Activated CD4-positive, alpha-beta T cell treated with anti-CD3 and anti-CD28 coated beads, Interleukin-2, amount 50 U/mL, for 48 hours (primary cell): ENCODE measurements around the gene ZSWIM1.
"Not testable (repeated sequence)": the region's sequence is repeated elsewhere in the genome, so short reads cannot be mapped to it uniquely, and the experiment has no call there.

Experiments used
- DNase-seq, 2 experiments: peaks; one replicate each; pipeline ENCODE4 v3.0.0-alpha.2; 2020

The ZSWIM1 gene

DNA sequence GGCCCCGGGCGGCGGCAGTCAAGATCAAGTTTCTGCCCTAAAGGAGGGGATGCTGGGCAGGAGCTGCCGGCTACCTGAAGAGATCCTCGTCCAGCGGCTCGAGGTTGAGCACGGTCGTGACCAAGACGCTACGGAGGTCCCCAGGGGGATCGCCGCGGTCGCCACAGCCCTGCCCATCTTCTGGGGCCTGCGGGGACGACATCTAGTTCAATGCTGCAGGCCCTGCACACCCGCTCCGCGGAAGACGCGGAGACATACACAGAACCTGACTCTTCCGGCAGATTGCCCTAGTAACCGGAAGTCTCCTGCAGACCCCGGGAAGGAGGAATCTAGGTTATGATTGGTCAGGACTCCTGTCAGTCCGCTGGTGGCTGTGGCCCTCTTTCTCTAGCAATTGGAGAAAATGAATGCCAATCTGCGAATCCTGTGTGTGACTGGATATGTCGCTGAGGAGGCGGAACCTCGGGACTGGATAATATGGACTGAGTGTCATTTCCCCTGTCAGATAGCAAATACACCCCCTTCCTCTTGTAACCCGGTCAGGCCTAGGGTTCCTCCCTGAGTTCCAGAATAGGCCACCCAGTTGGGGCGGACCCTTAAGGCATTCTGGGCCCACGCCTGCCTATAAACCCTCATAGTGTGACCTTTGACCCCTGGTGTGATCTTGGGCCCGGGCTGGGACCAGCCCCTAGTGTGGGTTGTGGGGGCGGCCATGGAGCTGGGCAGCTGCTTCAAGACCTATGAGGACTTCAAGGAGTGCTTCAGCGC, 23.7 kb upstream of the ZSWIM1 start, which contains the start of the genes ACOT8 and ZSWIM3:
Gene ACOT8, minus strand, starts transcription at position 279 of the 768 bp plus-strand sequence. Its CDS starts 77 bp downstream, at position 202.
Gene ZSWIM3, plus strand, starts transcription at position 501 of the 768 bp plus-strand sequence. Its CDS starts 212 bp downstream, at position 713.
- DNase-seq = peak; percentile 89 to 93

DNA sequence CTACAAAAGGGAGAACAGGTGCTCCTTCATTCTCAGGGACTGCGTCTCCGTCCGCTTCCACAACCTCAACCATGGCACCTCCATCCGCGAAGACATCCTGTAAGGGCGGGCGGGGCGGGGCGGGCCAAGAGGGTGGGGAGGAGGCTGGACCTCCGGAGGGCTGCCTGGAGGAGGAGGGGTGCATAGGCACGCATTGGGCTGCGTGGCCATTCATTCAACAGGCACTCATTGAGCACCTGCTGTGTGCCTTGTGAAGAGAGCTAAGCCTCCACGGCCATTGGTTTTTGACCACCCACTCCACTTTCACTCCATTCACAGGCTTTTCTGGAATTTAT, 23.2 kb upstream of the ZSWIM1 start:
- peak; percentile 54 to 60 for DNase-seq

DNA sequence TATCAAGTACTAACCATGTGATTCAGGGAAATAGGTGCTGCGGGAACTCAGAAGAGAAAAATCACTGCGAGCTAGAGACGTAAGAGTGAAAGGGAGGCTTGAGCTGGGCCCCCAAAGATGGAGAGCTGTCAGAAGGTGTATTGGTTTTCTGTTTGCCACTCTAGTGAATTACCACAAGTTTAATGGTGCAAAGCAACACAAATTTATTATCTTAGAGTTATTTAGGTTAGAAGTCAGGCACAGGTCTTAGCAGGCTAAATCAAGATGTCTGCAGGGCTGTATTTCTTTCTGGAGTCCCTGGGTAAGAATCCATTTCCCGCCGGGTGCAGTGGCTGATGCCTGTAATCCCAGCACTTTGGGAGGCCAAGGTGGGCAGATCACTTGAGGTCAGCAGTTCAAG, 21.1 kb upstream of the ZSWIM1 start:
- DNase-seq = no peak

DNA sequence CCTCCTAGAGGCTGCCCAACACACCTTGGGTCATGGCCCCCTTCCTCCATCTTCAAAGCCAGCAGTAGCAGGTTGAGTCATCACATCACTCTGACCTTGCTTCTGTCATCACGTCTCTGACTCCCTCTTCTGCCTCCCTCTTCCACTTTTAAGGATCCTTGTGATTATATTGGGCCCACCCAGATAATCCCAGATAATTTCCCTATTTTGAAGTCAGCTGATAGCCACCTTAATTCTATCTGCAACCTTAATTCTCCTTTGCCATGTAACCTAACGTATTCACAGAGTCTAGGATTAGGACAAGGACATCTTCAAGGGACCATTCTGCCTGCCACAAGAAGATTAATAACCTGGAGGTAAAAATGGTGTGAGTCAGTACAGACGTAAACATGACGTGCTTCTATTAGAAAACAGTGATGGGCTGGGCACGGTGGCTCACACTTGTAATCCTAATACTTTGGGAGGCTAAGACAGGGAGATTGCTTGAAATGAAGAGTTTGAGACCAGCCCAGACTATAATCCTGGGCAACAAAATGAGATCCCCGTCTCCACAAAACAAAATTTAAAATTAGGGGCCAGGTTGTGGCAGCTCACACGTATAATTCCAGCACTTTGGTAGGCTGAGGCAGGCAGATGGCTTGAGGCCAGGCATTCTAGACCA, 20.3 kb upstream of the ZSWIM1 start:
- DNase-seq = no peak

DNA sequence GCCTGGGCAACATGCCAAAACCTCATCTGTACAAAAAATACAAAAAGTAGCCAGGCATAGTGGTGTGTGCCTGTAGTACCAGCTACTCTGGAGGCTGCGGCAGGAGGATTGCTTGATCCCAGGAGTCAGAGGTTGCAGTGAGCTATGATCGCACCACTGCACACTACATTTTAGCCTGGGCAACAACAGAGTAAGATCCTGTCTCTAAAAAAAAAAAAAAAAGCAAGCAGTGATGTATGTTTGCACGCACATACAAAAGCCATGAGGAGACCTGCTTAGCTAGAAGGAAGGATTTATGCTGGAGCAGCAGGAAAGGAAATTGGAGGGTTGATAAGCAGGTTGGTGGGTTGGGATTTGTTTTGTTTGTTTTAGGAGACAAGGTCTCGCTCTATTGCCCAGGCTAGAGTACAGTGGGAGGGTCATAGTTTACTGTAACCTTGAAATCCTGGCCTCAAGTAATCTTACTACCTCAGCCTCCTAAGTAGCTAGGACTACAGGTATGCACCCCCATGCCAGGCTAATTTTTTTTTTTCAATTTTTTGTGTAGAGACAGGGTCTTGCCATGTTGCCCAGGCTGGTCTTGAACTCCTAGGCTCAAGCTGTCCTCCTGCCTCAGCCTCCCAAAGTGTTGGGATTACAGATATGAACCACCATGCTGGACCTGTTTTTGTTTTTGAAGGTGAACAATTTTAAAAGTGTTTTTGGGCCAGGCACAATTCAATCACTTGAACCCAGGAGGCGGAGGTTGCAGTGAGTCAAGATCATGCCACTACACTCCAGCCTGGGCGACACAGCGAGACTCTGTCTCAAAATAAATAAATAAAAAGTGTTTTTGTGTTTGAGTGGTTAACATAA, 19.6 kb upstream of the ZSWIM1 start:
- no peak for DNase-seq

DNA sequence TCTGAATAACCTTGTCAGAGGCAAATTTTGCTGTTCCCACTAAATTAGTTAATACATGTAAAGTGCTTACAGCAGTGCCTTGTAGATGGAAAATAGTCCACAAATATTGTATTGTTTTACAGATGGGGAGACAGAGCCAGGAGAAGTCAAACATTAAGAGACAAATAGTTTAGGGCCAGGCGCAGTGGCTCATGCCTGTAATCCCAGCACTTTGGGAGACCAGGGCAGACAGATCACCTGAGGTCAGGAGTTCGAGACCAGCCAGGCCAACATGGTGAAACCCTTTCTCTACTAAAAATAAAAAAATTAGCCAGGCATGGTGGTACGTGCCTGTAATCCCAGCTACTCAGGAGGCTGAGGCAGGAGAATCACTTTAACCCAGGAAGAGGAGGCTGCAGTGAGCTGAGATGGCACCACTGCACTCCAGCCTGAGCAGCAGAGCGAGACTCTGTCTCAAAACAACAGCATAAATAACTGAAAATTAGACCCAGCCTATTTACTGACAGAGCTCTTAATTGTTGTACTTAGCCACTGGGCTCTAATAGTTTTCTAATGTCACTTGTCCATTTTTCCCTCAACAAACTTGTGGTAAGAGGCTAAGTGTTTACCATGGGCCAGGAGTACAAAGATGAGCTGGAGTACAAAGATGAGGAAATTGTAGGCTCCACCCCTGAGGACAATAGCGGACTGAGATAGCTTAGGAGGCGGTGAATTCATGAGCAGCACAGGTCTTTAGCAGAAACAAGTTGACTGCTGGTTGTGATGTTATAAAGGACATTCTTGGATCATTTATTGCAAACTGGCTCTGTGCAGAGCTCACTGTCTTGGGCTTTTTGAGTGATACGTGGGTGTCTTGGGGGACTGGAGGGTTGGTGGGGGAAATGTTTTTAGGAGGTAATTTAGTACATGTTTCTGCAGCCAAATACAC, 17.2 kb upstream of the ZSWIM1 start:
- DNase-seq = no peak

DNA sequence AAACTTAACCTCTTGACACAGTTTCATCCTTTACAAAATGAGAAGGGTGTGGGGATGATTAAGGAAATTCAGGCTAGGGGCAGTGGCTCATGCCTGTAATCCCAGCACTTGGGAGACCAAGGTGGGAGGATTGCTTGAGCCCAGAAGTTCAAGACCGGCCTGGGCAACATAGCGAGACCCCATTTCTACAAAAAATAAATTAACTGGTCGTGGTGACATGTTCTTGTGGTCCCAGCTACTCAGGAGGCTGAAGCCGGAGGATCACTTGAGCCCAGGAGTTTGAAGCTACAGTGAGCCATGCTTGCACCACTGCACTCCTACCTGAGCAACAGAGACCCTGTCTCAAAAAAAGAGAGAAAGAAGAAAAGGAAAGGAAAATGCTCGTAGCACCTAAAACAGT, 14.6 kb upstream of the ZSWIM1 start:
- DNase-seq = no peak

DNA sequence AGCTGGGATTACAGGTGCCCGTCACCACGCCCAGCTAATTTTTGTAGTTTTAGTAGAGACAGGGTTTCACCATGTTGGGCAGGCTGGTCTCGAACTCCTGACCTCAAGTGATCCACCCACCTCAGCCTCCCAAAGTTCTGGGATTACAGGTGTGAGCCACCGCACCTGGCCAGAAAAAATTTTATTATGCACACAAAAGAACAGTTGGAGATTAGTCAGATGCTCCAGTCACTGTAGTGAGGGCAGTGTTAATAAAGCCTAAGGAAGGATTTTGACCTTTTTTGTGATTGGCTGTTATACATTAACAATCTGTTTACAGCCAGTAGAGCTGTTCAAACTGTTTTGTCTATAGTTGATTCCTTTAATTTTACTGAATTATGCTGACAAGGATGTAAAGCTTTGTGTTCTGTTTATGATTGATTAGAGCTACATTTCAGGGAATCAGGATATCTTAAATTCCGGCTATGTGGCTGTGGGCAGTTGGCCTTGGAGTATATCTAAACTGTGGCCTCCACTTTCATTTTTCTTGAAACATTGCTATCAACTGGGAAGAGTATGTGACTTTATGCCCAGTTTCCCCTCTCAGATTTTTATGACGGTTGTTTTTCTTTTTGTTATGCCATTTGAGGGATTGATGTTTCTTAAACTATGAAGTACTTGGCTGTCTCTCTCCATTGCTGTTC, 13.8 kb upstream of the ZSWIM1 start:
- no peak for DNase-seq

DNA sequence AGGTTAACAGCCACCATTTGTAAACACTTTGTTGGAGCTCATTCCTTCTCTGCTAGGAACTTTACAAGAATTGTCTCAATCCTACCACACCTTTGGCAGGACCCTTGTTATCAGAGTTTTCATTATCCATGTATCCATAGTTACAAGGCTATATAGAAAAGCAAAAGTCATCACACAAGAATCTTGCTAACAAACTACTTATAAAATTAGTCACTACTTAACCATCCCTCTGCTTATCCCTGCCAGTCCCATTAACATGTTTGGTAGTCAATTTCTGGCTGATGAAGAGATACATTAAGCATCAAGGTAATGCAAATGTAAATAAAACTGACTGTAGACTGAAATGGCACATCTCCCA, 13.2 kb upstream of the ZSWIM1 start:
- DNase-seq = no peak

DNA sequence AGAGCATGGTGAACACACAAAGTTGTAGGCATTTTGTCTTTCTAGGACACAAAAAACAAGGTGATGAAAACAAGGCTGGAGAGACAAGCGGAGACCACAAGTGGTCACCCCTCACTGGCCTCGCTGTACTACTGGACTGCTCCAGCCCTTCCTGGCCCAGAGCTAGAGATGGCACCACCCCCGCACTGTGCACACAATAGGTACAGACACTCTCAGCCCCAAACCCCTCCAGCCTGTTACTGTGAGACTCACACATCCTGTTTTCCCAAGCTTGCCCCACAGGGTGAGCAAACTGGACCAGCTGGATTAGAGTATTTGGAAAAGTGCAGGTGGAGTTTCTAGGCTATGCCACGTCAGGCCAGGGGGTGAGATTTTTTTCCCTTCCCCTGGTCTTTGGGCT, 8.4 kb upstream of the ZSWIM1 start:
- no peak for DNase-seq

DNA sequence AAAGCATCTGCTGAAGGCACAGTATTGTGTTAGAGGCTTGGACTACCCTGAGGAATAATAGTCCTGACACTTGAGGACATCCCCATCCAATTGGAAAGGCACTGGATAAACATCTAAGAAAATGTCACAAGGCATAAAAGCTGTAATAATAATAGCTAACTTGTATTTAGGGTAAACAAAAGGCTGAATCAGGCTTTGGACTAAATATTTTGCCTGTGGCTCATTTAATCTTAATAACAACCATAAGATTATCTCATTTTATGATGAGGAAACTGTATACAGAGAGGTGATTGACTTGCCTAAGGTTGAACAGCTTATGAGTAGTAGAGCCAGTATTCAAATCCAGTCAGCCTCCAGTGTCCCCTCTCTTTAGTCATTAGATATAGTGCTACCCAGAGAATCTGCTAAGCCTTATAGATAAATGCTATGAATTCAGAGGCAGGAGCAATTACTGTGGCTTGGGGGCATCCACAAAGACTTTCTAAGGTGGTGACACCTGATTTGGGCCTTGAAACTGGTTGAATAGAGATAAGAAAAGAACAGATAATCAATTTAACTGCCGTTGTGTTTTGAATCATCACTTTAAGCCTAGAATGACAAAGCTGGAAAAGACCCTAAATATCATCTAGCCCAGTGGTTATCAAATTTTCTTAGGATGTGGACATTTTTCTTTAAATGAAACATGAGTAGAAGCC, 7.5 kb upstream of the ZSWIM1 start:
- DNase-seq = no peak

DNA sequence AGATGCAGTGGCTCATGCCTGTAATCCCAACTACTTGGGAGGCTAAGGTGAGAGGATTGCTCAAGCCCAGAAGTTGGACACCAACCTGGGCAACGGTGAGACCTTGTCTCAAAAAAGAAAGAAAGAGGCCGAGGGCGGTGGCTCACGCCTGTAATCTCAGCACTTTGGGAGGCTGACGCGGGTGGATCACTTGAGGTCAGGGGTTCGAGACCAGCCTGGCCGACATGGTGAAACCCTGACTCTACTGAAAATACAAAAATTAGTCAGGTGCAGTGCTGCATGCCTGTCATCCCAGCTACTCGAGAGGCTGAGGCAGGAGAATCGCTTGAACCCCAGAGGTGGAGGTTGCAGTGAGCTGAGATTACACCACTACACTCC, 6.9 kb upstream of the ZSWIM1 start:
- DNase-seq = not testable (repeated sequence)

DNA sequence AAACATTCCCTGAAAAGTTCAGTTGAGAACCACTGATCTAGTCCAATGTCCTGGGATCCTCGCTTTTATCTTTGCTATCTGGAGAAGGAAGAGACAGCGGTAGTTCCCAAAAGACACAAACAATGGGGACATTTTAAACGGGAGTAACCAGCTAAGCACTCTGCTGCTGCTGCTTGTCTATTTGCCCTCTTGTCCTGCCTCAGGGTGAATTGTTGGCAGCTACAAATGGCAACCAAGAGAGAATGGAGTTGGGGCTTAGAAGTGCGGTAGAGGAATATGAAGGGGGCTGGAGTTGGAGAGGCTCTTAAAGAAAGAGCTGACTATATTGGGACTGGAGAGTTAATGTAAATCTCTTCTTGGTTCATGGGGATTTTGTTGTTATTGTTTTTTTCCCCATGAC, 6.5 kb upstream of the ZSWIM1 start:
- DNase-seq = no peak

DNA sequence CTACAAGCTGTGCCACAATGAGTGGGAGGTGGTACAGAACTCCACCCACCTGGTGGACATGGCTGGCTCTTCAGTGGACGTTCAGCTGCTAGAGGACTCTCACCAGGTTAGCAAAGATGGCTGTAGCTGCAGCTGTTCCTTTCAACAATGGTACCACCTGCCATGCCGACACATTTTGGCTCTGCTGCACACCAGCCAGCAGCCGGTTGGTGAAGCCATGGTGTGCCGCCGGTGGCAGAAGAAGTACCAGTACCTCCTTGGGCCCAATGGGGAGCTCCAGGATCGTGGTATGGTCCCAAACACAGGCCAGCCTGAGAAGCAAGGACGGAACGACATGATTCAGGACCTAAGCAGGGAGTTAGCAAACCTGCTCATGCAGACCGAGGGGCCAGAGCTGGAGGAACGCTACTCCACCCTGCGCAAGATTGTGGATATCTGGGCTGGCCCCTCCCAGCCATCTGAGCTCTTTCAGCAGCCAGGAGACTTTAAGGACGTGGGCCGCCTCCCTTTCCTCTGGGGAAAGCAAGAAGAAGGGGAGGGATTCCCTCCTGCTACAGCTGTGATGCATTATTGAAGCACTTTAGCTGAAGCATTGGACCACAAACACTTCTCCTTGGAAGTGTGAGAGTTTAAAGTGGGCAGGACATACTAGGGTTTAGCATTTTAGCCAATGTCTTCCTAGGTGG, 2.8 kb upstream of the ZSWIM1 start:
- no peak for DNase-seq

DNA sequence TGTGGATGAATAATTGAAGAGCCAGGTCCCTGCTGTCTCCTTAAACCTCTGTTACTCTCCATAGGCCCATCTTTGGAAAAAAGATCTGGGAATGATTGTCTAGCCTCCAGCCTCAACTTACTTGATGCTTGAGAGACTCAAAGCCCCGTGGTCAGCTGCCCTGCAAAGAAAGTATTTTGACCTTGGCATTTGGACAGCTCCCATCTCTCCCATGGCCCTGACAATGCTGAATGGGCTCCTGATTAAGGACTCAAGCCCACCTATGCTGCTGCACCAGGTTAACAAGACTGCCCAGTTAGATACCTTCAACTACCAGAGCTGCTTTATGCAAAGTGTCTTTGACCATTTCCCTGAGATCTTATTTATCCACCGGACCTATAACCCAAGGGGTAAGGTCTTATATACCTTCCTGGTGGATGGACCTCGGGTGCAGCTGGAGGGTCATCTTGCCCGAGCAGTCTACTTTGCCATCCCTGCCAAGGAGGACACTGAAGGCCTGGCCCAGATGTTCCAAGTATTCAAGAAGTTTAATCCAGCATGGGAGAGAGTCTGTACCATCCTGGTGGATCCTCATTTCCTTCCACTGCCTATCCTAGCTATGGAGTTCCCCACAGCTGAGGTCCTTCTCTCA, 1.6 kb downstream of the ZSWIM1 start:
- DNase-seq = no peak

DNA sequence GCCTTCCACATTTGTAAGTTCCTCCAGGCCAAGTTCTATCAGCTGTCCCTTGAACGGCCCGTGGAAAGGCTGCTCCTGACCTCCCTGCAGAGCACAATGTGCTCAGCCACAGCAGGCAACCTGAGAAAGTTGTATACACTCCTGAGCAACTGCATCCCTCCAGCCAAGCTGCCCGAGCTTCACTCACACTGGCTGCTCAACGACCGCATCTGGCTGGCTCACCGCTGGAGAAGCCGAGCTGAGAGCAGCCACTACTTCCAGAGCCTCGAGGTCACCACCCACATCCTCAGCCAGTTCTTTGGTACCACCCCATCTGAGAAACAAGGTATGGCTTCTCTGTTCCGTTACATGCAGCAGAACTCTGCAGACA, 2.1 kb downstream of the ZSWIM1 start:
- no peak for DNase-seq

DNA sequence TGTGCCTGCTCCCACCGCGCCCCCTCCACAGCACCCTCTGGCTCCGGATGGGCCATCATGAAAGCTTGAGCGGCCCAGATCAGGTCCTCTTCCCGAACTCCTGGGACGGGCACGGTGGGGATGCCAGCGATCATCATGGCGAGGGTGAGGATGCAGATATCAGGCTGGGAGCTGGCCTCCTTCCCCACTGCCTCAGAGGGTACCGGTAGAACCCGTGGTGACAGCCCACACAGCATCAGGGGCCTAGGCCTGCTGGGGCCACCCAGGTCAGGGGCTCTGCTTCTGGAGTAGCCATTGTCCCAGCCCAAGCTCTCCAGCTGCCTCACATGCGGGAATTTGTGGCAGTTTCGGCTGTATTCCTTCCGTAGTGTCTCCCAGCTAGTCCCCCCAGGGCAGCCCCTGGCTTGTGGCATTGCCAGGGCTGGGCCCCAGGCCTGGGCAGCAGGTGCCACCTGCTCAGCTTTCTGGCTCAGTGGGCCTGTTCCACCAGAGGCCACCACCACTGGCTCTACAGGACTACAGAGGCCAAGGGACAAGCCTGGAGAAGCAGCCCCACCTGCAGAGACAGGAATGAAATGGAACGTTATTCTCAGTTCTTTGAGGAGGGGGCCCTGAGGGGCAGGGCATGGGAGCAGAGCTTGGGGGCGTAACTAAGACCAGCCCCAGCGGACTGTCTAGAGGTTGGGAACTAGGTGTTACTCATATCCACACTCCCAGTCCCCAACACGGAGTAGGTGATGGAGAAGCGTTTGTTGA, 5.7 kb downstream of the ZSWIM1 start:
- no peak for DNase-seq

DNA sequence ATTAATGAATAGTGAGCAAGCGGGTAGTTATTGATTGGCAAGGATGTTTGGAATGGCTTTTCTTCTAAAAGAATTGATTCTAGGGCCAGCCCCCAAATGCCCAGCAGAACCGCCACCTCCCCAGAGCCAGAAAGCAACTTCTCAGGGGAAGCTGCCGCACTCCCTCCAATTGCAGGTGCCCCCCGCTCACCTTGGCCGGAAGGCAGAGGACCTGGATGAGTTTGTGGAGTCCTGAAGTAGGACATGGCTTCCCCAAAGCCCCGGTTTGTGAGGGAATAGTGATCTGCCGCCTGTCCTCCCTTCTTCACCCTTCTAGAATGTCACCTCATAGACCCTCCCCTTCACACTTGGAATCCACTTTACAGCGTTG, 6.3 kb downstream of the ZSWIM1 start, which contains the start of gene SPATA25:
Gene SPATA25, minus strand, starts transcription at position 277 of the 370 bp plus-strand sequence. Its CDS starts 32 bp downstream, at position 245.
- no peak for DNase-seq

DNA sequence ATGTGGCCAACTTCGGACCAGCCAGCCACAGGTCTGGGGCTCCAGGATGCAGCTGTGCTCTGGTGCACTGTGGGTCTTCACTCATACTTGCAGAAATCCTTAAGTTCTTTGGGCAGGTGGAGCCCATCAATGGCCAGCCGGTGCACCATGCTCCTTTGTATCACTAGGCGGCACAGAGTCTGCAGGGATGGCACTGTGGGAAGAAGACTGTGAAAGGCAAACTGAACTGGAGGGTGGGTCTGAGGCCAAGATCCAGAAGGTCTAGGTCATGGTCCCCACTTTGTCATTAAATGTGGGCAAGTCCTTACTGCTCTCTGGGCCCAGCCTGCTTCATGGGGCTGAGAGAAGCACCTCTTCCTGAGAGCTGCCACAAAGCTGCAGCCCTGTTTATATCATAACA, 7.7 kb downstream of the ZSWIM1 start:
- no peak for DNase-seq
